Urinary bladder (tissue), 4 donors: ENCODE data around the gene PRIMA1. TPM values are rescaled to one million over a fixed set of nuclear protein-coding genes. Genes with fewer than 3 reads are reported as not detected.

Experiments used
- DNase-seq: peaks from one replicate; pipeline ENCODE4 v3.0.0-alpha.2; 2015; ENCODE audit errors: extremely low spot score
- H3K27ac ChIP-seq: one replicate; pipeline ENCODE4 v1.5.1; 2013; ENCODE audit warnings: low read depth, mild to moderate bottlenecking, moderate library complexity
- H3K36me3 ChIP-seq: one replicate; pipeline ENCODE4 v1.6.1; 2013; ENCODE audit warnings: mild to moderate bottlenecking, moderate library complexity; ENCODE audit not compliant: insufficient read depth
- H3K4me1 ChIP-seq: one replicate; pipeline ENCODE4 v1.6.1; 2013; ENCODE audit warnings: mild to moderate bottlenecking, moderate library complexity; ENCODE audit not compliant: insufficient read depth
- H3K4me3 ChIP-seq: one replicate; pipeline ENCODE4 v1.5.1; 2013; ENCODE audit warnings: low read depth, low read length
- WGBS: extraction: QIAGEN DNeasy Blood & Tissue Kit; methylation state at CpG from one replicate; pipeline ENCODE4 v1.1.7; 2013; 5-methylcytosine and 5-hydroxymethylcytosine counted together
- polyA plus RNA-seq: library from polyadenylated mRNA; stranded (reverse); fragments of 200-250 nt; gene quantifications from one replicate; pipeline ENCODE4 v1.2.3, GENCODE V29; 2013
- total RNA-seq: library from RNA; depleted of rRNA; stranded (reverse); fragments of >200 nt; gene quantifications from one replicate; pipeline ENCODE4 v1.2.3, GENCODE V29; 2014
- donor health status: healthy with polysubstance abuse.
- donor health status: healthy.

The PRIMA1 gene
- total and polyA plus RNA-seq, 2 donors: 1.3 to 17.4 TPM

DNA sequence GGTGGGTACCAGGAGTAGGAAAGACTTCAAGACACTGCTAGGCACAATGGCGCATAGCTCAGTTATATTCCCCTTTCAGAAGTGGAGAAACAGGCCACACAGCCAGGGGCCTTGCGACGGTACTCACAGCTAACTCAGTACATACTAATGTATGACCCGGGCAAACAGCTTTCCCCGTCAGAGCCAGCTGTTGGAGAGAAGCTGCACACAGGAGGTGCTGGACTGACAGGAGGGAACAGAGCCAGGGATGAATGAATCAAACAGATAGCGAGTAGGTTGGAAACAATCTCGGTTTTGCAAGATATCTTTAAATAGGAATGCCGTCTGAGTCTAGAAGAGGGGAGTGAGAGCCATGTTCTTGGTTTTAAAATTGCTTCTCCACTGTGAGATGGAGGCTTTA, 45.5 kb downstream of the PRIMA1 start:
- WGBS: 52% methylated on average over 8 of the region's 8 CpGs
- no peak for DNase-seq
- no peak overlapping the region for H3K4me3 ChIP-seq
- no peak overlapping the region for H3K27ac ChIP-seq
- H3K36me3 ChIP-seq: no peaks in the 10 kb centered on the region
- no peaks in the 10 kb centered on the region for H3K4me1 ChIP-seq

DNA sequence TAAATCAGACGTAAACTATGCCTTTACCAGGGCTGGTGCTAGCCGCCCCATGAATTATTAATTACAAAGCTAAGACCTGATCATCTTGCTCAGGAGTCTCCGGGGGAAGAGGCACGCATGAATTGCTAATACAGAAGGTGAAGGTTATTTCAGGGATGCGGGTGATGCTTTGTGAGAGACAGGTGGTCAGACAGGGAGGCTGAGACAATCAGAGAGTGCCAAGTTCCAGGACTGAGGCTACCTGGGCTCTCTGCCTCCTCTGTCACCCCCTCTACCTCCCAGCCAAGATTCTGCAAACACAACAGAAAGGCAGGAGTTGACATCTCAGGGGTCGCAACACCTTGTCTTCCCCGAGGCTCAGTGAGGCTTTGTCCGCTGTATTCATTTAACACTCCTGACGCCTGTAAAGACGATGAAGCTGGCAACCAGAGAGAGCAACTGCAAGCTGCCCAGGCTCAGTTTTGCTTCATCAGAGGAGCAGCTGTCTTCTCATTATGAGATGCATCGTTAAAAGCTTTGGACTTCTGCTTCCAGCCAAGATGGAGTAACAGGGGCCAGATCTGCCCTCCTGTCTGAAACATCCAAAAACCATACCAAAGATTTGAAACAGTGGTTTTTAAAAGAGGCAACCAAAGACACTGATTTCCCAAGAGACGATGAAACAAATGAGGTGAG, 46.6 kb downstream of the PRIMA1 start:
- no peaks in the 10 kb centered on the region for H3K36me3 ChIP-seq
- 91% methylated on average over 12 of the region's 12 CpGs for WGBS
- H3K27ac ChIP-seq: no peak overlapping the region
- H3K4me3 ChIP-seq: no peak overlapping the region
- DNase-seq: no peak
- H3K4me1 ChIP-seq: no peaks in the 10 kb centered on the region

DNA sequence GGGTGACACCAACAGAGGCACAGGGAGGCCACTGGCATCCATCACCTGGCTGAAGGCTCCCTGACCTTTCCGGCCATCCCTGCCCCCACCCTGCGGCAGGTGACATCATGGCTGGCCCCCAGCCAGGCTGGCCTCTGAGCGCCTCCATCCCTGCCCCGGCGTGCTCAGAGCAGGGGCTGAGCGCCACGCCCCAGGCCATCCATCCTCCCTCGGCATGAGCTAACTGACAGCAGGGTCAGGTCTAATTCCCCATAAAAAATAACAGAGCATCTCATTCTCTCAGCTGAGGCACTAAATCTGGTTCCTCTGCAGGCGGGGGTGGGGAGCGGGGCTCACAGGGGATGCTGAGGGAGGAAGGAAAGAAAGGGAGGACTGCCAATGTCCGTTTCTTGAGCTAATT, 50.7 kb downstream of the PRIMA1 start:
- Histone ChIP-seq H3K36me3 (no peaks in the 10 kb centered on the region), H3K27ac (no peak overlapping the region), H3K4me1 (no peaks in the 10 kb centered on the region), H3K4me3 (no peak overlapping the region)
- no peak for DNase-seq
- WGBS: 66% methylated on average over 11 of the region's 11 CpGs

DNA sequence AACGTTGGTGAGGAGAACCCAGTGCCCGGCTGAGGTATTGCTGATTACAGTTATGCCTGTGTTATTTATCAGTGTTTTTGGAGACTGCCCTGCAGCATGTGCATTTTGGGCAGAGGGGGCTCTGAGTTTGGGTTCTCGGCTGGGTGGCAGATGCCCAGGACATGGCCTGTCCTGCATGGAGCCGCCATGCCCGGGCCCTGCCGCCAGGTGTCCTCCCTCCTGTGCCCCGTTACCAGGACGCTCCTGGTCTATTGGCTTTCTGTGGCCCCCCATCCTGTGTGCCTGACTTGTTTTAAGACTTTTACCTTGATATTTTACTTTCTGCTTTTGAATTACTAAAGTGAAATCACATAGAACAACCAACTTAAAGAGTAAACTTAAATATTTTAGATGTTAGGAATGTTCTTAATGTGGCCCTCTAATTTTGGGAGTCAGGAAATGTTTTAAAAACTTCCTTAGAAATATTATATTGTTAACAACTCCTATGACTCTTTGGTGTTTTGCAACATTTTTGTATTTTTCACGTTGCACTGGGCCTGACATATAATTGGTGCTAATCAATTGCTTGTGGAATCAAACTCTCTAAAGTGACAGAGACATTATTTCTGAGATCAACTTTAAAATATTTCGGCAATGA, 51.8 kb downstream of the PRIMA1 start:
- WGBS: 85% methylated on average over 10 of the region's 10 CpGs
- H3K27ac ChIP-seq: no peak overlapping the region
- no peak for DNase-seq

DNA sequence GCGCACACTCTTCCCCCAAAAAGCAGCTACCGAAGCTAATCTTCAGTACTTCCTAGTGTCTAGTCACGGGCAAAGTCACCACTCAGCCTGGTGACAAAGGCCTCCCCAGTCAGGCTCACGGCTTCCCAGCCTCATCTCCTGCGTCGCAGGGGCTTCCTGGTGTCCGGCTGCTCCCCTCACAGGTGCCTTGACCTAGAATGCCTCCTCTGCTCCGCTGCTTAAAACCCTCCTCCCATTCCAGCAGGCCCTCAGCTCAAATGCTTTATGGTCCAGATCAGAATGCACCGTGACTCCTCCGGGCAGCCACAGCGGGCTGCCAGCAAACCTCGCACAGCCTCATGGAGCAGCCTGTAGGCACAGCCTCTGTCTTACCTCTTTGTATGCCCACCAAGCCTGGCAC, 53.1 kb downstream of the PRIMA1 start:
- no peaks in the 10 kb centered on the region for H3K4me1 ChIP-seq
- no peak for DNase-seq
- no peaks in the 10 kb centered on the region for H3K36me3 ChIP-seq
- 90% methylated on average over 12 of the region's 12 CpGs for WGBS
- no peak overlapping the region for H3K4me3 ChIP-seq
- H3K27ac ChIP-seq: no peak overlapping the region

More for the DNA sequence above, 51.8 kb downstream of the PRIMA1 start:
- Histone ChIP-seq H3K4me3 (no peak overlapping the region), H3K4me1 (no peaks in the 10 kb centered on the region), H3K36me3 (no peaks in the 10 kb centered on the region)

DNA sequence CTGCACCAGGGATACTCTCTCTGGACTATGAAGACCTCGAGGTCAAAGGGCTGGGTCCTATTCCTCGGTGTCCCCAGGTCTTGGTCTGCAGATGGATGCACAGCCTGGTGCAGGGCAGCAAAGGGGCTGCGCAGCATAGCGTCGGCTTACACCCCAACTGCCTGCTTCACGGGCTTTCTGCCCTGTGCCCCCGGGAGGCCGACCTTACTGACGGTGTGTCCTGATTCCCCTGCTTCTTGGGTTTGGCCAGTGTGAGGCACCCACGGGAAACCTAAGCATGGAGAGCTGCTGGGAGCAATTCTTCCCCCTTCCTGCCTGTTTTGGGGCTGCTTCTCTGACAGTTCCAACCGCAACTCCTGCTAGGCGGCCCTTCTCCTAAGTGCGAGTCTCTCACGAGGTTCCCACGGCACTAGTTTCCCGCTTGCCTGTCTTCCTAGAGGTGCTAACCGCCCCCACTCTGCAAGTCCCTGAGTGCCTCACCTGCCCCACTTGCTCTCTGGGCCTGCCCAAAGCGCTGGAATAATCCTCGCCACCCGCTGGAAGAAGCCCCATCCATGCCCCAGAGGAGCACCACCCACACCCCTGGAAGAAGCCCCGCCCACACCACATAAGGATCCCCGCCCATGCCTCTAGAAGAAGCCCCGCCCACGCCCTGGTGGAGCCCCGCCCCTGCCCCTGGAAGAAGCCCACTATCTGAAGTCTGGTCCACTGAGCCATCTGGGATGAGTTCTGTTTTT, 54.0 kb downstream of the PRIMA1 start:
- Histone ChIP-seq H3K4me1 (no peaks in the 10 kb centered on the region), H3K27ac (no peak overlapping the region), H3K4me3 (no peak overlapping the region), H3K36me3 (no peaks in the 10 kb centered on the region)
- 84% methylated on average over 25 of the region's 25 CpGs for WGBS
- DNase-seq: no peak

DNA sequence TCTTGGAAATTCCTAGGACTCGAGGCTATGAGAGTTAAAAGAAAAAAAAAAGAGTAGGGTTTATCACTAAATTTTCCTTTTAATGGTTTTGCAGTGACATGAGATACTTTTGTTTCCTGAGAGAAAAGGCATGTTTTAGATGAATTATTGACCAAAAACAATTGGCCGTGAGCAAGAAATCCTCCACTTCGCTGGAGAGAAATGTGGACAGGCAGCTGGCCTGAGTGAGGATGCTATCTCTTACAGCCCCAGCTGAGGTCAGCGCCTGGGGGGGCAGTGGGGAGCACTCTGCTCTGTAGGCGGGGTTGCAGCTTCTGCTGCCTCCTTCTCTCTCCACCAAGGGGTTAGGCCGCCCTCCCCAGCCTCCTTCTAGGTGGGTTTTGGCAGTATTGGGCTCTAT, 54.7 kb downstream of the PRIMA1 start:
- DNase-seq: no peak
- 71% methylated on average over 6 of the region's 6 CpGs for WGBS
- Histone ChIP-seq H3K4me1 (no peaks in the 10 kb centered on the region), H3K4me3 (no peak overlapping the region), H3K27ac (no peak overlapping the region), H3K36me3 (no peaks in the 10 kb centered on the region)

DNA sequence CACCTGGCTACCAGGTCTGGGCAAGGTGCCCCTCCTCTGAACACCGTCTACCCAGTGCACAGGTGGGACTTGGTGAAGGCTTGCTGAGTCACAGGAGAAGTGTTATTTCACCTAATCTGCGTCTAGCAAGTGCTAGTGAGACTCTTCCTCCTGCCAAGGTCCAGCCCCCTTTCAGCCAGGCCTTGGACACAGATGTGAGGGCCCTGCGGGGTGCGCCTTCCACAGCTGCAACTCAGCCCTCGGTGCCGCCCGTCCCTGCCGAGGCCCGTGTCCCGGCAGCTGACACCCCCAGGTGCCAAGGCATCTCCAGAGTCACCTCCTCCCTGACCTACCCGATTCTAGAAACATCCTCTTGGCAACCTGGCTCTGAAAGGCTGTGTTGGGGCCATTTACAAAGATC, 55.1 kb downstream of the PRIMA1 start:
- no peak overlapping the region for H3K27ac ChIP-seq
- no peak for DNase-seq
- WGBS: 74% methylated on average over 11 of the region's 11 CpGs

DNA sequence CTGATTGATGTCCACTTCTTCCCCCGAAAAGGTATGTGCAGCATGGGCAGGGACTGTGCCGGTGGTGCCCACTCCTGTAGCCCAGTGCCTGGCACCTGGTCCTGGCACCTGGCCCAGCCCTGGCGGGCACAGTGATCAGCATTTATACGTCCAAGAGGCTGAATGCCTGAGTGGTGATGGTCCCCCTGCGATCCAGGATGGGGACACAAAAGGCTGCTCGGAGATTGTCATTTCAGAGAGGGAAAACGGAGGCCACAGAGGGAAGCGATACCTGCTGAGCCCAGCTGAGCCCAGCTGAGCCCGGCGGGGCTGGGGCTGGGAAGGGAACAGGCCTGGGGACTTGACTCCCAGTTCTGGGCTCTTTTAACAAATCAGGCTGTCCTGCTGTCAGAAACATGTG, 55.8 kb downstream of the PRIMA1 start:
- Histone ChIP-seq H3K4me3 (no peak overlapping the region), H3K27ac (no peak overlapping the region), H3K4me1 (no peaks in the 10 kb centered on the region), H3K36me3 (no peaks in the 10 kb centered on the region)
- WGBS: 90% methylated on average over 10 of the region's 10 CpGs
- no peak for DNase-seq

More for the DNA sequence above, 55.1 kb downstream of the PRIMA1 start:
- Histone ChIP-seq H3K4me1 (no peaks in the 10 kb centered on the region), H3K36me3 (no peaks in the 10 kb centered on the region), H3K4me3 (no peak overlapping the region)

DNA sequence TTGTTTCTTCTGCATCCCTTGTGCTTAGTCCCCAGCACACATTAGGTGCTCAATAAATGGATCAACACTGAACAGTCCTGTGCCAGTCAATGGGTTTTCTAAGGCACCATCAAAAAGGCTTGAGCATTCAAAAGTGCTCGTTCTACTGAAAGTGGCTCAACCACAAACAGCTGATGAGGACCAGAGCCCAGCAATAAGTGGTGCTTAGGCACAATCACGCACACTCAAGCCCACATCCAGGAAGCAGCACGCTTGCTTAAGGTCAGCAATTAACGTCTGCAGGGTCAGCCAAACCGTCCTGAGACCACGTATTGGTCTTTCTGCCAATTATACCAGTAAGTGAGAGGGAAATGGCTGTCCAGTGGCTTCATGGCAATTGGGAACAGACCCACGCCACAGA, 56.5 kb downstream of the PRIMA1 start:
- Histone ChIP-seq H3K36me3 (no peaks in the 10 kb centered on the region), H3K4me3 (no peak overlapping the region), H3K4me1 (no peaks in the 10 kb centered on the region), H3K27ac (no peak overlapping the region)
- DNase-seq: no peak
- 57% methylated on average over 7 of the region's 7 CpGs for WGBS

DNA sequence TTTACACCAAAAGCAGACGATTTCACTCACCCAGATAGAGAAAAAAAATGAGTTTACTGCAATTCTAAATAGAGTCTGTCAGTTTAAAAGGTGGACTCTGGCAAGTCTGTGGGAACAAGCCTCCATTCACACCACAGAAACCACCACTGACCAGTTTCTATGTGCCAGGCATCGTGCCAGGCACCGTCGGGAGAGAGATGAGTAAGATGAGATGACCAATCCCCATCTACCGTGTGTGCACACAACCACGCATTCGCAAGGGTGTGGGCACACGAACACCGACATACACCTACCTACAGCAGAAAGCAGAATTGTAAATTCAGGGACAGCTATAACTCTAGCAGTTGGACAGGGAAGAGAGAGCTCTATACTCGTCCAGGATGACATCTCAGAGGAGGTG, 58.3 kb downstream of the PRIMA1 start:
- no peaks in the 10 kb centered on the region for H3K4me1 ChIP-seq
- H3K27ac ChIP-seq: no peak overlapping the region
- H3K36me3 ChIP-seq: no peaks in the 10 kb centered on the region
- no peak for DNase-seq
- 82% methylated on average over 10 of the region's 10 CpGs for WGBS
- H3K4me3 ChIP-seq: no peak overlapping the region

DNA sequence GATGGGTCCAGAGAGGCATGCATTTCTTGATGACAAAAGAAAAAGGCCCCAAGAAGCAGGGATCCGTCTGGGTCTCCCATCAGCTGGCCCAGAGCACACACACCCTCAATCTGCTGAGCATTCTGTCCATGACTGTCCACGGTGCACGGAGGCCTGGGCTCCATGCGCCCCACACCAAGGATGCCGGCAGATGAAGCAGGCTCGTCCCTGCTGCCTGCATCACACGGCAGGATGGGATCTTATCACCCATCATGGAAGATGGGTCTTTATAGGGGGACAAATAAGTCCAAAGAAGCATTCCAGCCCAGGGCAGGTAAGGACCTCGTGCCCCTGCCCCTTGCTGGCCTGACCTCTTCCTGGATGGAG, 59.7 kb downstream of the PRIMA1 start:
- no peaks in the 10 kb centered on the region for H3K36me3 ChIP-seq
- no peak for DNase-seq
- no peaks in the 10 kb centered on the region for H3K4me1 ChIP-seq

DNA sequence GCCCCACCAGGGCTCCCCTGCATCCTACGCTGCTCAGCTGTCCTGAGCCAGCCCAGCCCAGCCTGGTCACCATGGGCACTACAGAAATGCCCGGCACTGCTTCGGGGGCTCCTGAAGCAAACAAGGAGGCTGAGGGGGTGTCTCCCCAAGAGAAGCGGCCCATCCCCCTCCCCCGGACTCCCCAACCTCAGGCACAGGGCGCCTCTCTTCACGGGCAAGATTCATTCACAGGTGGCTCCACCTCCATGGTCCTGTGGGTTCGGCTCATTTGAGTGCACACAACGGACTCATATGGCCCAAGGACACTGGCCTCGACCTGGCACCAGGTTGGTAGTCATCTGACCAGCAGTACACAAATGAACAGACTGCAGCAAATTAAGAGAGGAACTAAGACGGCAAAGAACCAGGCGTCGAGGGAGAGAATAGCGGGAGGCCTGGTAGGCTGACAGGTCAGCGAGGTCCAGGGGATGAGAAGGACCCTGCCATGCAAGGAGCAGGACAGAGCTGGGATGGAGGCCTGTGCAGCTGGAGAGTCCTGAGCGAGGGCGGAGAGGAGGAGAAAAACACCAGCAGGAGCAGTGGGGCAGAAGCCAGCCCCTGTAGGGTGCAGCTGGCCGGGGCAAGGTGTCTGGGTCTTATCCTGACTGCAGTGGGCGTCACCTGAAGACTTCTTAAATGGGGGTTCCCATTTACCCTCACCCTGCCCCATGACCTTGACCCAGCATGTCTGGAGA, 60.2 kb downstream of the PRIMA1 start:
- Histone ChIP-seq H3K36me3 (no peaks in the 10 kb centered on the region), H3K4me1 (no peaks in the 10 kb centered on the region), H3K27ac (no peak overlapping the region), H3K4me3 (no peak overlapping the region)
- no peak for DNase-seq
- WGBS: 94% methylated on average over 19 of the region's 19 CpGs

More for the DNA sequence above, 59.7 kb downstream of the PRIMA1 start:
- Histone ChIP-seq H3K27ac (no peak overlapping the region), H3K4me3 (no peak overlapping the region)
- 92% methylated on average over 8 of the region's 8 CpGs for WGBS
